DMS153 (cell line): Measurements from ENCODE around the gene TBATA.
A peak's percentile ranks its signal among the peaks of the same experiment; 100 is the strongest.

Source experiments
- DNase-seq: peaks from one replicate; lab custom pipeline; 2025; lab: John Stamatoyannopoulos, UW

The TBATA gene

DNA sequence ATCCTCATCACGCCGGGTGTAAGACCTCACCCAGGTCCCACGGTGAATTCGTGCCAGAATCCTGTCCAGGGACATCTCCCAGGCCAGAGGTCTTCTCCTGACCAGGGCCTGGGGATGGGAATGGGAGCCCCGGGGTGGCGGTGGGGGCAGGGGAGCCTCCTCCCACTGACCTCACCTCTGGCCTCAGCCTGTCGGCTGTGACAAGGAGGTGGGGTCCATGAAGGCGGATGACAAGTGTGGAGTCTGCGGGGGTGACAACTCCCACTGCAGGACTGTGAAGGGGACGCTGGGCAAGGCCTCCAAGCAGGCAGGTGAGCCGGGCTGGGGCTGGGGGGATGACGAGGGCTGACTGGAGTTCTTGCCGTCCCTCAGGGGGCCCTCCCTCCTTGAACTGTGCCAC, 41.3 kb downstream of the TBATA start:
- DNase-seq: no peak

- no peak for DNase-seq
Observed at GRCh38 chr10:70743430-70743788, 41.8 kb downstream of the TBATA start.

DNA sequence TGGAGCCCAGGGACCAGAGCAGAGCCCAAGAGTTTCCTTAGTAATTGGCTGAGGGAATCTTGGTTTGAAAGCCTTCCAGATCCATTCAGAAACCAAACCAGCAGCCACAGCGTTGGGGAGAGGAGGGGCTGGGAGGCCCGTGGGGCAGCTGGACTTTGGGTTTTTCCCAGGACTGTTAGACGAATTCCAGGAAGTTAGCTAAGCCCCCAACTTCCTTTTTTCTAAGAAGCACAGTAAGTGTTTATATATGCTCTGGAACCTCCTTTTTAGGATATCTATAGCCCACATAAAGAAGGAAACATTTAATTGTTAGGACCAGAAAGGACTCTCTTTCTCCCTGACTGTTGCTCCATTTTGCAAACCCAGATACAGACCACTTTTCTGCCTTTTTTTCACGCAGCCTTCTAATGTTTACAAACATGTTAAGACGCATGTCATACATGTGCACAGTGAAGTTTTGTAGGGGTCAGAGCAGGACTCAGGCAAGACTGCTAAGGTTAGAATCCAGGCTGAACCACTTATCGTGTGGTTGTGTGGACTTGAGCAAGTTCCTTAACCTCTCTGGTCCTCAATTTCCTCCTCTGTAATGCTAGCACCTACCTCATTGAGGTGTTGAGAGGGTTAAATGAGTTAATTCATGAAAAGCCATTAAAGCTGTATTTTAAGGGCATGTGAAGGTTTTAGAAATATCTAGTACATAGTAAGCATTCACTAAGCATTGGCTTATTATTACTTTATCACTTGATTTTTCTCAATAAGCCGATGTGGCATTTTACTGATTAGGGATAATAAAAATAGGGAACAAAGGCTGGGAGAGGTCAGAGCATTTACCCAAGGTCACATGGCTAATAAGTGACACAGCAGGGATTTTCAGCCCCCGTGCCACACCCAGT, 42.4 kb downstream of the TBATA start:
- no peak for DNase-seq

- DNase-seq: no peak
Observed at GRCh38 chr10:70740406-70741288, 44.5 kb downstream of the TBATA start.

DNA sequence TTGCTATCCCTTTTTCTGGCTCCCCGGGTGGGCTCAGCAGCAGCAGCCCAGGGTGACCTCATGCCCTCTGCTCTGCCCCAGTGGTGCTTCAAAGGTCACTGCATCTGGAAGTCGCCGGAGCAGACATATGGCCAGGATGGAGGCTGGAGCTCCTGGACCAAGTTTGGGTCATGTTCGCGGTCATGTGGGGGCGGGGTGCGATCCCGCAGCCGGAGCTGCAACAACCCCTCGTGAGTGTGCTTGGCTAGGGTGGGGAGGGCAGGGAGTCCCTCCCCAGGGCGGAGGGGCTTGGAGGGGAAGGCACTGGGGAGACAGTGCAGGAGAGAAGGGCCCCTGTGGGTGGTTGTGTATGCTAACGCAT, 46.4 kb downstream of the TBATA start:
- DNase-seq: no peak

GRCh38 chr10:70738006-70738760, 47.0 kb downstream of the TBATA start:
- DNase-seq: no peak

GRCh38 chr10:70737250-70737649, 47.9 kb downstream of the TBATA start:
- DNase-seq: no peak

DNA sequence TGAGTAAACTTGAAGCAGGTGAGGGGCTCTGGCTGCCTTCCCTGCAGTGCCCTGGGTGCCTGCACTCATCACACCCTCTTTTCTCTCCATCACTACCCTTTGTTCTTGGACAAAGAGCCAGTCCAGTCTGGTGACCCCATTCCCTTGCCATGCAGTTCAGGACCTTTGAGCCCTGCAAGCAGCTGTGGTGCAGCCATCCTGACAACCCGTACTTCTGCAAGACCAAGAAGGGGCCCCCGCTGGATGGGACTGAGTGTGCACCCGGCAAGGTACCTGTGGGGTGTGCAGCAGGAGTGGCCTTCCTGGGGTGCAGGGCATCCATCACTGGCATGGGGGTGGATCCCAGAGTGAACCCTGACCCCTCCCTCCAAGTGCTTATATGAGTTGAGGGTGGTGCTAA, 48.7 kb downstream of the TBATA start:
- DNase-seq: no peak

GRCh38 chr10:70735161-70735560, 50.0 kb downstream of the TBATA start:
- no peak for DNase-seq

- DNase-seq: no peak
Observed at GRCh38 chr10:70733051-70733450, 52.1 kb downstream of the TBATA start.

- DNase-seq: no peak
Observed at GRCh38 chr10:70732569-70732968, 52.6 kb downstream of the TBATA start.

DNA sequence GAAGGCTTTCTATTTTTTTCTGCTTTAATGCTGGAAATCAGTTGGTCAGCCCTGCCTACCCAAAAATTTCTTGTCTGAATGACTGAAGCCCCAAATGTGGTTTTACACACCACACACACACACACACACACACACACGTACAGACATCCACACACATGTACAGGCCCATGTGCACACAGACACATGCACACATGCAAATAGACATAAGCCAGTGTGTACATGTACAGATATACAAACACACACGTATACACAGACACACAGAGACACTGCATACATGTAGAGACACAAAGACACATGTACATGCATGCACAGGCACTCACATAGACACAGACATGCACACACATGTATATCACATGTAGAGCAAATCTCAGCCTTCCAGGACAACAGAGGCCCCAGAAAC, 54.2 kb downstream of the TBATA start:
- DNase-seq: no peak

- DNase-seq: peak; percentile 88
Observed at GRCh38 chr10:70729763-70730357, 55.3 kb downstream of the TBATA start.

- no peak for DNase-seq
Observed at GRCh38 chr10:70728328-70728727, 56.8 kb downstream of the TBATA start.

GRCh38 chr10:70726909-70727495, 58.2 kb downstream of the TBATA start:
- DNase-seq: no peak

DNA sequence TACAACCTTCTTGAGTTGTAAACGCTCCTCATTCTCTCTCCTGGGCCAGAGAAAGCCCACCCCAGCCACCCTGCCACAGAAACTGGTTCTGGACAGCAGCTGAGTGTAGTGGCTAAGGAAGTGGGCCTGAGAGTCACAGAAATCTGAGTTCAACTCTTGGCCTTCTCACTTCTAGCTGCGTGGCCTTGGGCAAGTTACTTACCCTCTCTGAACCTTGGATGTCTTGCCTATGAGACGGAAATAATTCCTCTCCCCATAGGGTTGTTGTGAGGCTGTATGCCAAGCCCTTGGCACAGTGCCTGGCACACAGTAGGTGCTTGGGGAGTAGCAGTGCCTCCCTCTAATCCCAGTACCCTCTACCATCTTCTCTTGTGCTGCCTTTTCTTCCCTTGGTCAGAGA, 61.4 kb downstream of the TBATA start:
- DNase-seq: no peak

- no peak for DNase-seq
Observed at GRCh38 chr10:70722820-70723424, 62.3 kb downstream of the TBATA start.
